MCF 10A (cell line): ENCODE results near the gene DCAF6. TPM values are rescaled to one million over a fixed set of nuclear protein-coding genes. Genes with fewer than 3 reads are reported as not detected.

Experiments used
- BruUV-seq: library from RNA; stranded (reverse); fragments of 400-500 nt; replicated peaks from 2 replicates; lab custom pipeline; 2021; lab: Mats Ljungman, UMichigan
- CTCF ChIA-PET: fragments of 300-600 bp; sonication (Branson Sonifier 250); formaldehyde crosslinking; extraction: SDS; loops from one replicate; lab custom pipeline; 2021; ENCODE audit warnings: antibody characterized with exemption, inconsistent platforms; lab: Yijun Ruan, JAX
- POLR2A ChIA-PET: fragments of 300-600, 350-650 bp; sonication (Branson Sonifier 250); formaldehyde crosslinking; extraction: SDS; loops from one replicate; lab custom pipeline; 2020; ENCODE audit warnings: antibody characterized with exemption, inconsistent platforms; lab: Yijun Ruan, JAX
- DNase-seq: peaks from one replicate; pipeline ENCODE4 v3.0.0-alpha.2; 2018; ENCODE audit not compliant: unreplicated experiment
- H3K27ac Mint-ChIP-seq: one replicate; pipeline ENCODE4 v1.8.0; 2022; ENCODE audit warnings: mild to moderate bottlenecking, low read depth, mixed read lengths; ENCODE audit not compliant: unreplicated experiment
- H3K27me3 Mint-ChIP-seq: one replicate; pipeline ENCODE4 v1.8.0; 2022; ENCODE audit warnings: mixed read lengths; ENCODE audit not compliant: insufficient read depth, unreplicated experiment
- H3K36me3 Mint-ChIP-seq: one replicate; pipeline ENCODE4 v1.8.0; 2022; ENCODE audit warnings: mild to moderate bottlenecking, moderate library complexity, mixed read lengths; ENCODE audit not compliant: insufficient read depth, unreplicated experiment
- H3K4me1 Mint-ChIP-seq: one replicate; pipeline ENCODE4 v1.8.0; 2022; ENCODE audit warnings: mixed read lengths; ENCODE audit not compliant: insufficient read depth, unreplicated experiment
- H3K4me3 Mint-ChIP-seq: one replicate; pipeline ENCODE4 v1.8.0; 2022; ENCODE audit warnings: mild to moderate bottlenecking, moderate library complexity, mixed read lengths; ENCODE audit not compliant: unreplicated experiment
- H3K9me3 Mint-ChIP-seq: one replicate; pipeline ENCODE4 v1.8.0; 2022; ENCODE audit warnings: mixed read lengths; ENCODE audit not compliant: unreplicated experiment
- CTCF ChIP-seq: fragments of 200-600 bp; IDR thresholded peaks from one replicate; pipeline ENCODE4 v1.8.0; 2022; ENCODE audit warnings: antibody characterized with exemption, mild to moderate bottlenecking; ENCODE audit not compliant: unreplicated experiment
- intact Hi-C: fragments of 100-400 bp; cut with micrococcal nuclease; formaldehyde crosslinking; loops from 2 replicates; pipeline ENCODE4 v1.14.1; 2022
- total RNA-seq: library from RNA; stranded (reverse); gene quantifications from 2 replicates; pipeline ENCODE4 v1.2.3, GENCODE V29; 2022

The DCAF6 gene
- total RNA-seq, 1 experiment from 2014 or later: 57.2 TPM

- no TSS peak for BruUV-seq
- no peak overlapping the region for H3K27ac Mint-ChIP-seq
- no peaks in the 10 kb centered on the region for H3K9me3 Mint-ChIP-seq
- no peak for TF ChIP-seq CTCF
- ChIA-PET POLR2A (interaction anchor here (0.9 kb wide), 1 partner anchor 47 kb away, joined by 3 read pairs; no protein-coding TSS in a partner anchor), CTCF (interaction anchor here (0.6 kb wide), 1 partner anchor 9 kb away, joined by 3 read pairs; no protein-coding TSS in a partner anchor)
- no peaks in the 10 kb centered on the region for H3K4me1 Mint-ChIP-seq
- no peak for DNase-seq
- peaks cover 26% of the 10 kb centered on the region for H3K36me3 Mint-ChIP-seq
- intact Hi-C loops: no loop called here
- no peaks in the 10 kb centered on the region for H3K27me3 Mint-ChIP-seq
- no peak overlapping the region for H3K4me3 Mint-ChIP-seq
Measured at GRCh38 chr1:168035345-168035744, 98.9 kb downstream of the DCAF6 start.

GRCh38 chr1:168042362-168042761, 105.9 kb downstream of the DCAF6 start:
- no peaks in the 10 kb centered on the region for H3K27me3 Mint-ChIP-seq
- no peak for TF ChIP-seq CTCF

GRCh38 chr1:168045311-168045710, 108.8 kb downstream of the DCAF6 start:
- ChIA-PET POLR2A (interaction anchor here (0.6 kb wide), 1 partner anchor 36 kb away, joined by 3 read pairs; no protein-coding TSS in a partner anchor), CTCF (interaction anchor here (0.6 kb wide), 1 partner anchor 9 kb away, joined by 3 read pairs; no protein-coding TSS in a partner anchor)
- Mint-ChIP-seq H3K27ac (no peak overlapping the region), H3K9me3 (no peaks in the 10 kb centered on the region), H3K36me3 (peaks cover 61% of the 10 kb centered on the region), H3K4me1 (no peaks in the 10 kb centered on the region), H3K27me3 (no peaks in the 10 kb centered on the region), H3K4me3 (no peak overlapping the region)
- no peak for TF ChIP-seq CTCF
- intact Hi-C loops: no loop called here
- no peak for DNase-seq
- BruUV-seq: no TSS peak

More at GRCh38 chr1:168042362-168042761, 105.9 kb downstream of the DCAF6 start:
- BruUV-seq: no TSS peak
- Mint-ChIP-seq H3K4me3 (no peak overlapping the region), H3K9me3 (no peaks in the 10 kb centered on the region), H3K36me3 (peaks cover 53% of the 10 kb centered on the region), H3K4me1 (no peaks in the 10 kb centered on the region), H3K27ac (no peak overlapping the region)
- ChIA-PET POLR2A (interaction anchor here (0.6 to 1.6 kb wide), 2 partner anchors 12 to 19 kb away, joined by 4 to 6 read pairs; no protein-coding TSS in a partner anchor), CTCF (interaction anchor here (0.7 to 1.1 kb wide), 2 partner anchors 73 to 240 kb away, joined by 3 to 4 read pairs; no protein-coding TSS in a partner anchor)
- no peak for DNase-seq
- intact Hi-C loops: no loop called here

GRCh38 chr1:168050307-168050706, 113.8 kb downstream of the DCAF6 start:
- H3K9me3 Mint-ChIP-seq: no peaks in the 10 kb centered on the region
- CTCF ChIA-PET: interaction anchor here (0.6 to 2.0 kb wide), 7 partner anchors 32 to 189 kb away, joined by 3 to 10 read pairs (median 3); no protein-coding TSS in a partner anchor
- no peak for DNase-seq
- TF ChIP-seq CTCF: no peak
- intact Hi-C loops: no loop called here
- no peak overlapping the region for H3K27ac Mint-ChIP-seq
- no peaks in the 10 kb centered on the region for H3K27me3 Mint-ChIP-seq
- H3K36me3 Mint-ChIP-seq: peaks cover 43% of the 10 kb centered on the region
- H3K4me1 Mint-ChIP-seq: no peaks in the 10 kb centered on the region
- H3K4me3 Mint-ChIP-seq: no peak overlapping the region
- BruUV-seq: no TSS peak
- POLR2A ChIA-PET: no interaction called here
